Spleen (tissue), 7 donors: ENCODE measurements around the gene ENOX1.

ENCODE experiments used
- POLR2A ChIP-seq, 3 donors: fragments of 450-650 bp; IDR thresholded peaks; one replicate each; pipeline ENCODE4 v1.5.1; 2017; ENCODE audit warnings: antibody characterized with exemption in 3 of 3, mild to moderate bottlenecking in 1 of 3
- POLR2AphosphoS5 ChIP-seq, 3 donors: sonication (generic); formaldehyde crosslinking; IDR thresholded peaks; one replicate each; pipeline ENCODE4 v1.5.1; 2017; ENCODE audit warnings: antibody characterized with exemption in 3 of 3
- TF ChIP-seq, protein P1 (sequence below), 11 experiments: fragments of 200-600 bp in 7 of 11; fragments of 450-650 bp in 4 of 11; sonication (generic) in 4 of 11; IDR thresholded peaks in 8 of 11; conservative IDR thresholded peaks in 3 of 11; 1 replicate in 7 of 11; 2 replicates in 4 of 11; pipeline versions ENCODE4 v1.4.0 to v1.8.0; 2016 to 2021; ENCODE audit warnings: antibody characterized with exemption in 11 of 11, inconsistent platforms in 4 of 11, mild to moderate bottlenecking in 1 of 11
- donor health status: DM: no; HTN: no; CAD: no; lungs with moderate emphysema.
- donor health status: DM: no; HTN: no; CAD: no.
- donor health status: DM: no; HTN: no; CAD: no.

DNA sequence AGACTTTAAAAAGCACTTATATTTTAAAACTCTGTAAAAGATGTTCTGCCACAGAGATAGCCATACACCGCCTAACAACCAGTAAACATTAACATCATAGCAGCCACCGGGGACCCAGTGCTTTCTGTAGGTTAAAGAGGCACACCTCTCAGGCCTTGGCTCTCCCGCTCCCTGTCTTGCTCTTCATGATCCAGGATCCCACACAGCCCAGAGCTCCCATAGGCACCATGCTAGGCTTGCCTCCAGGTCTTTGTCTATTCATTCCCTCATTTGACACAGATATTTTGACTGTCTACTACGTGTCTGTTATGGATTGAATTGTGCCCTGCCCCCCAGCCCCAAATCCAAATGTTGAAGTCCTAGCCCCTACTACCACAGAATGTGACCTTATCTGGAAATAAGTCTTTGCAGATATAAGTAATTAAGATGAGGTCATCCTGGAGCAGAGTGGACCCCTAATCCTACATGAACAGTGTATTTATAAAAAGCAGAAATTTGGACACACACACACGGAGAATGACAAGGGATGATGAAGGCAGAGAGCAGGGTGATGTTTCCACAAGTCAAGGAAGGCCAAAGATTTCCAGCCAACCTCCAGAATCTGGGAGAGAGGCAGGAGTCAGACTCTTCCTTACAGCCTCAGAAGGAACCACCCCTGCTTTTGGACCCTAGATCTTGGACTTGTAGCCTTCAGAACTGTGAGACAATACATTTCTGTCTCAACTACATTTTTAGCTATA is 490.8 kb downstream of the ENOX1 start:
- TF ChIP-seq POLR2A (IDR thresholded peaks at IDR 0.05) (no peak), POLR2AphosphoS5 (IDR thresholded peaks at IDR 0.05) (no peak)
- TF ChIP-seq, protein P1, sequence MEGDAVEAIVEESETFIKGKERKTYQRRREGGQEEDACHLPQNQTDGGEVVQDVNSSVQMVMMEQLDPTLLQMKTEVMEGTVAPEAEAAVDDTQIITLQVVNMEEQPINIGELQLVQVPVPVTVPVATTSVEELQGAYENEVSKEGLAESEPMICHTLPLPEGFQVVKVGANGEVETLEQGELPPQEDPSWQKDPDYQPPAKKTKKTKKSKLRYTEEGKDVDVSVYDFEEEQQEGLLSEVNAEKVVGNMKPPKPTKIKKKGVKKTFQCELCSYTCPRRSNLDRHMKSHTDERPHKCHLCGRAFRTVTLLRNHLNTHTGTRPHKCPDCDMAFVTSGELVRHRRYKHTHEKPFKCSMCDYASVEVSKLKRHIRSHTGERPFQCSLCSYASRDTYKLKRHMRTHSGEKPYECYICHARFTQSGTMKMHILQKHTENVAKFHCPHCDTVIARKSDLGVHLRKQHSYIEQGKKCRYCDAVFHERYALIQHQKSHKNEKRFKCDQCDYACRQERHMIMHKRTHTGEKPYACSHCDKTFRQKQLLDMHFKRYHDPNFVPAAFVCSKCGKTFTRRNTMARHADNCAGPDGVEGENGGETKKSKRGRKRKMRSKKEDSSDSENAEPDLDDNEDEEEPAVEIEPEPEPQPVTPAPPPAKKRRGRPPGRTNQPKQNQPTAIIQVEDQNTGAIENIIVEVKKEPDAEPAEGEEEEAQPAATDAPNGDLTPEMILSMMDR (IDR thresholded peaks at IDR 0.05 in 8 of 11, conservative IDR thresholded peaks at IDR 0.05 in 3 of 11), result no peak
